HCT116 (cell line): Measurements from ENCODE around the gene TRDMT1. TPM values are rescaled to one million over a fixed set of nuclear protein-coding genes. Genes with fewer than 3 reads are reported as not detected.

Experiments
- ATAC-seq: fragments of 200-7000 bp; cut with Tn5 transposase; 2 replicates; pipeline ENCODE4 v1.9.1; 2020; ENCODE audit warnings: mild to moderate bottlenecking, moderate library complexity
- BruUV-seq: library from RNA; stranded (reverse); fragments of 400-500 nt; replicated peaks from 2 replicates; lab custom pipeline; 2021; lab: Mats Ljungman, UMichigan
- CTCF ChIA-PET: fragments of 300-600 bp; sonication (Branson Sonifier 250); formaldehyde crosslinking; loops from one replicate; lab custom pipeline; 2021; ENCODE audit warnings: antibody characterized with exemption; lab: Charles Lee
- POLR2A ChIA-PET: fragments of 300-600, 350-600 bp; sonication (Branson Sonifier 250); formaldehyde crosslinking; loops from one replicate; lab custom pipeline; 2021; ENCODE audit warnings: antibody characterized with exemption; lab: Charles Lee
- RAD21 ChIA-PET, 2 experiments: fragments of 300-600 bp; sonication (Branson Sonifier 250); formaldehyde crosslinking; loops; one replicate each; lab custom pipeline; 2023; ENCODE audit warnings: low total read pairs in 2 of 2; ENCODE audit not compliant: uncharacterized antibody in 2 of 2, unreplicated experiment in 2 of 2, low non-redundant PET in 1 of 2; lab: Charles Lee
- DNase-seq: peaks from one replicate; pipeline ENCODE4 v3.0.0-alpha.2; 2010; ENCODE audit warnings: low read depth, low spot score
- H2AFZ ChIP-seq: fragments of 200-600 bp; shearing (Covaris generic), sonication (generic); 2 replicates; pipeline ENCODE4 v1.6.1; 2017; ENCODE audit warnings: low read depth, mixed run types, mixed read lengths, antibody characterized with exemption, low read length; ENCODE audit not compliant: poor library complexity, severe bottlenecking
- H3K27ac ChIP-seq: 2 replicates; pipeline ENCODE4 v1.5.1; 2012; ENCODE audit warnings: low read depth, low read length
- H3K27me3 ChIP-seq: fragments of 200-600 bp; sonication (generic); 2 replicates; pipeline ENCODE4 v1.6.1; 2016; ENCODE audit warnings: mixed run types, low read length, mixed read lengths; ENCODE audit not compliant: insufficient read depth
- H3K36me3 ChIP-seq, 2 experiments: fragments of 200-500 bp in 1 of 2; fragments of 200-600 bp in 1 of 2; sonication (Bioruptor generic) in 1 of 2; sonication (generic) in 1 of 2; 2 replicates each; pipeline versions ENCODE4 v1.5.1 to v1.6.1; 2014 to 2016; ENCODE audit warnings: low read length in 2 of 2, inconsistent platforms in 1 of 2, mixed read lengths in 1 of 2, mixed run types in 1 of 2; ENCODE audit not compliant: insufficient read depth in 2 of 2, control insufficient read depth in 1 of 2
- H3K4me1 ChIP-seq, 2 experiments: fragments of 200-600 bp in 1 of 2; sonication (generic) in 1 of 2; 2 replicates each; pipeline versions ENCODE4 v1.5.1 to v1.6.1; 2012 to 2017; ENCODE audit warnings: low read length in 2 of 2, inconsistent platforms in 1 of 2, mild to moderate bottlenecking in 1 of 2, mixed read lengths in 1 of 2, mixed run types in 1 of 2, moderate library complexity in 1 of 2; ENCODE audit not compliant: insufficient read depth in 2 of 2, control insufficient read depth in 1 of 2
- H3K4me2 ChIP-seq: fragments of 200-600 bp; sonication (generic); 2 replicates; pipeline ENCODE4 v1.6.1; 2017; ENCODE audit warnings: mixed run types, low read length, mixed read lengths
- H3K4me3 ChIP-seq, 2 experiments: fragments of 200-600 bp in 1 of 2; sonication (generic) in 1 of 2; replicated peaks in 1 of 2; 2 replicates each; pipeline ENCODE4 v1.5.1; 2011 to 2016; ENCODE audit warnings: low read length in 2 of 2, control low read depth in 1 of 2, low read depth in 1 of 2, mild to moderate bottlenecking in 1 of 2, mixed read lengths in 1 of 2, mixed run types in 1 of 2
- H3K79me2 ChIP-seq: fragments of 200-600 bp; sonication (generic); 2 replicates; pipeline ENCODE4 v1.6.1; 2017; ENCODE audit warnings: mild to moderate bottlenecking, mixed run types, low read length, moderate library complexity, mixed read lengths; ENCODE audit not compliant: insufficient read depth
- H3K9ac ChIP-seq: fragments of 200-600 bp; sonication (generic); 2 replicates; pipeline ENCODE4 v1.6.1; 2016; ENCODE audit warnings: low read length, mixed read lengths
- H3K9me2 ChIP-seq: fragments of 200-600 bp; sonication (generic), shearing (Covaris generic); 2 replicates; pipeline ENCODE4 v1.6.1; 2017; ENCODE audit warnings: mixed run types, mild to moderate bottlenecking, moderate library complexity; ENCODE audit not compliant: insufficient read depth
- H3K9me3 ChIP-seq, 2 experiments: fragments of 200-500 bp in 1 of 2; fragments of 200-600 bp in 1 of 2; sonication (Bioruptor generic) in 1 of 2; sonication (generic) in 1 of 2; 2 replicates each; pipeline ENCODE4 v1.6.1; 2014 to 2017; ENCODE audit warnings: low read length in 2 of 2, mixed read lengths in 2 of 2, inconsistent platforms in 1 of 2, low read depth in 1 of 2, mild to moderate bottlenecking in 1 of 2, mixed run types in 1 of 2, moderate library complexity in 1 of 2; ENCODE audit not compliant: control insufficient read depth in 1 of 2, insufficient read depth in 1 of 2
- H4K20me1 ChIP-seq: fragments of 200-600 bp; sonication (generic), shearing (Covaris generic); 2 replicates; pipeline ENCODE4 v1.6.1; 2017; ENCODE audit warnings: mixed run types, mild to moderate bottlenecking, moderate library complexity; ENCODE audit not compliant: insufficient read depth
- CBX3 ChIP-seq: IDR thresholded peaks from 2 replicates; pipeline ENCODE4 v1.6.1; 2012; ENCODE audit warnings: low read depth
- CEBPB ChIP-seq: IDR thresholded peaks from 2 replicates; pipeline ENCODE4 v1.6.1; 2012; ENCODE audit warnings: low read depth
- CTCF ChIP-seq, 3 experiments: fragments of 200-600 bp in 1 of 3; sonication (generic) in 1 of 3; IDR thresholded peaks in 2 of 3; conservative IDR thresholded peaks in 1 of 3; 2 replicates each; pipeline ENCODE4 v1.5.1; 2012 to 2017; ENCODE audit warnings: low read depth in 2 of 3, low read length in 2 of 3, antibody characterized with exemption in 1 of 3, borderline replicate concordance in 1 of 3, control low read depth in 1 of 3, mild to moderate bottlenecking in 1 of 3, mixed read lengths in 1 of 3, mixed run types in 1 of 3, moderate library complexity in 1 of 3; ENCODE audit not compliant: insufficient read depth in 1 of 3
- EGR1 ChIP-seq: IDR thresholded peaks from 2 replicates; pipeline ENCODE4 v1.6.1; 2012; ENCODE audit warnings: low read depth
- EZH2 ChIP-seq: fragments of 200-600 bp; sonication (generic); IDR thresholded peaks from 2 replicates; pipeline ENCODE4 v1.6.1; 2017; ENCODE audit warnings: antibody characterized with exemption, mixed run types
- EZH2phosphoT487 ChIP-seq: fragments of 200-600 bp; IDR thresholded peaks from 2 replicates; pipeline ENCODE4 v1.6.1; 2018; ENCODE audit warnings: antibody characterized with exemption, borderline replicate concordance
- FOSL1 ChIP-seq: IDR thresholded peaks from 2 replicates; pipeline ENCODE4 v1.6.1; 2012; ENCODE audit warnings: low read depth
- JUND ChIP-seq: IDR thresholded peaks from 2 replicates; pipeline ENCODE4 v1.6.1; 2012
- MAX ChIP-seq: IDR thresholded peaks from 2 replicates; pipeline ENCODE4 v1.6.1; 2012
- POLR2A ChIP-seq: IDR thresholded peaks from 2 replicates; pipeline ENCODE4 v1.7.0; 2011; ENCODE audit warnings: borderline replicate concordance; ENCODE audit not compliant: insufficient read depth, insufficient read length; ENCODE audit errors: extremely low read depth
- POLR2AphosphoS5 ChIP-seq: IDR thresholded peaks from 2 replicates; pipeline ENCODE4 v1.6.1; 2011; ENCODE audit warnings: mild to moderate bottlenecking, low read depth, low read length, moderate library complexity
- RAD21 ChIP-seq: IDR thresholded peaks from 2 replicates; pipeline ENCODE4 v1.6.1; 2012; ENCODE audit warnings: low read depth, mild to moderate bottlenecking
- REST ChIP-seq: IDR thresholded peaks from 2 replicates; pipeline ENCODE4 v1.6.1; 2012; ENCODE audit warnings: low read depth
- SIN3A ChIP-seq: IDR thresholded peaks from 2 replicates; pipeline ENCODE4 v1.6.1; 2012; ENCODE audit warnings: low read depth
- SRF ChIP-seq: IDR thresholded peaks from 2 replicates; pipeline ENCODE4 v1.6.1; 2012; ENCODE audit warnings: low read depth
- TCF7L2 ChIP-seq: IDR thresholded peaks from 2 replicates; pipeline ENCODE4 v1.7.0; 2011; ENCODE audit warnings: borderline replicate concordance, inconsistent platforms; ENCODE audit not compliant: insufficient read depth, insufficient read length; ENCODE audit errors: extremely low read depth
- YY1 ChIP-seq: IDR thresholded peaks from 2 replicates; pipeline ENCODE4 v1.6.1; 2011; ENCODE audit warnings: low read length, low read depth, moderate library complexity, mild to moderate bottlenecking; ENCODE audit not compliant: insufficient replicate concordance; ENCODE audit errors: extremely low read depth
- ZBTB33 ChIP-seq: IDR thresholded peaks from 2 replicates; pipeline ENCODE4 v1.6.1; 2011; ENCODE audit warnings: mild to moderate bottlenecking, low read length, moderate library complexity; ENCODE audit not compliant: insufficient replicate concordance; ENCODE audit errors: extremely low read depth
- ZFX ChIP-seq: fragments of 450-650 bp; IDR thresholded peaks from 2 replicates; pipeline ENCODE4 v1.6.1; 2017
- ZNF274 ChIP-seq: fragments of 200-500 bp; sonication (Bioruptor generic); IDR thresholded peaks from 2 replicates; pipeline ENCODE4 v1.6.1; 2014; ENCODE audit warnings: mild to moderate bottlenecking, low read depth, low read length, inconsistent platforms
- intact Hi-C: fragments of 100-400 bp; cut with micrococcal nuclease; formaldehyde crosslinking; loops from 2 replicates; pipeline ENCODE4 v1.10.0; 2022
- total RNA-seq: library from RNA; stranded (reverse); gene quantifications from one replicate; pipeline ENCODE4 v1.2.1, GENCODE V29; 2021; ENCODE audit not compliant: unreplicated experiment

TRDMT1 gene
- total RNA-seq, 1 experiment from 2014 or later, result 8.6 TPM

GRCh38 chr10:17113346-17113745, 88.1 kb downstream of the TRDMT1 start:
- DNase-seq (no peak), ATAC-seq (no peak)
- TF ChIP-seq POLR2AphosphoS5 (no peak), MAX (no peak), CEBPB (no peak), POLR2A (no peak), REST (no peak), ZNF274 (no peak), CTCF (IDR thresholded peaks at IDR 0.05 in 2 of 3, conservative IDR thresholded peaks at IDR 0.05 in 1 of 3; ENCODE audit: borderline replicate concordance in 1 of 3, insufficient read depth in 1 of 3, low read depth in 2 of 3, low read length in 2 of 3) (no peak), TCF7L2 (no peak), EZH2phosphoT487 (no peak), JUND (no peak), RAD21 (no peak), YY1 (no peak), SIN3A (no peak), FOSL1 (no peak), CBX3 (no peak), EGR1 (no peak), EZH2 (no peak), ZBTB33 (no peak), SRF (no peak), ZFX (no peak)
- ChIA-PET CTCF (no interaction called here), RAD21 (no interaction called here), POLR2A (no interaction called here)
- Histone ChIP-seq H3K27me3 (no peaks in the 10 kb centered on the region), H3K4me2 (no peak overlapping the region), H3K79me2 (no peaks in the 10 kb centered on the region), H3K9me3 (no peaks in the 10 kb centered on the region), H3K4me1 (peaks cover 16 to 38% of the 10 kb centered on the region in 2 experiments), H3K9ac (no peak overlapping the region), H3K36me3 (no peaks in the 10 kb centered on the region), H3K27ac (no peak overlapping the region), H3K4me3 (no peak overlapping the region), H4K20me1 (no peaks in the 10 kb centered on the region), H2AFZ (no peak overlapping the region), H3K9me2 (no peaks in the 10 kb centered on the region)
- no TSS peak for BruUV-seq
- intact Hi-C loops, result no loop called here
